Type B pancreatic cell (in vitro differentiated cells): ENCODE results near the gene TMSB10. TPM values are rescaled to one million over a fixed set of nuclear protein-coding genes. Genes with fewer than 3 reads are reported as not detected.
"Not testable (repeated sequence)": the region's sequence is repeated elsewhere in the genome, so short reads cannot be mapped to it uniquely, and the experiment has no call there.

ENCODE experiments used
- DNase-seq: peaks from one replicate; pipeline ENCODE4 v3.0.0; 2021; ENCODE audit warnings: mixed read lengths; ENCODE audit not compliant: unreplicated experiment; ENCODE audit errors: extremely low spot score
- H3K27ac Mint-ChIP-seq: 2 replicates; pipeline ENCODE4 v1.8.0; 2021; ENCODE audit warnings: mild to moderate bottlenecking, mixed read lengths
- H3K27me3 Mint-ChIP-seq: 2 replicates; pipeline ENCODE4 v1.8.0; 2021; ENCODE audit warnings: mixed read lengths
- H3K36me3 Mint-ChIP-seq: 2 replicates; pipeline ENCODE4 v1.8.0; 2021; ENCODE audit warnings: mixed read lengths
- H3K4me1 Mint-ChIP-seq: one replicate; pipeline ENCODE4 v1.8.0; 2021; ENCODE audit warnings: mixed read lengths; ENCODE audit not compliant: unreplicated experiment
- H3K4me3 Mint-ChIP-seq: 2 replicates; pipeline ENCODE4 v1.8.0; 2021; ENCODE audit warnings: mild to moderate bottlenecking, mixed read lengths
- H3K9me3 Mint-ChIP-seq: 2 replicates; pipeline ENCODE4 v1.8.0; 2021; ENCODE audit warnings: mixed read lengths
- total RNA-seq: library from RNA; stranded (reverse); gene quantifications from 2 replicates; pipeline ENCODE4 v1.2.1, GENCODE V29; 2021; ENCODE audit warnings: low replicate concordance
- TF ChIP-seq, protein P1 (sequence below): fragments of 200-600 bp; sonication (generic); conservative IDR thresholded peaks from 2 replicates; pipeline ENCODE4 v1.5.0; 2021; ENCODE audit warnings: antibody characterized with exemption, mild to moderate bottlenecking

The TMSB10 gene
- total RNA-seq, 1 donor from 2014 or later, result 1,391 TPM

GRCh38 chr2:84858937-84859336 lies 46.5 kb upstream of the TMSB10 start:
- H3K27ac Mint-ChIP-seq, result no peak overlapping the region
- peaks cover 27% of the 10 kb centered on the region for H3K27me3 Mint-ChIP-seq
- no peak for DNase-seq
- TF ChIP-seq, protein P1, sequence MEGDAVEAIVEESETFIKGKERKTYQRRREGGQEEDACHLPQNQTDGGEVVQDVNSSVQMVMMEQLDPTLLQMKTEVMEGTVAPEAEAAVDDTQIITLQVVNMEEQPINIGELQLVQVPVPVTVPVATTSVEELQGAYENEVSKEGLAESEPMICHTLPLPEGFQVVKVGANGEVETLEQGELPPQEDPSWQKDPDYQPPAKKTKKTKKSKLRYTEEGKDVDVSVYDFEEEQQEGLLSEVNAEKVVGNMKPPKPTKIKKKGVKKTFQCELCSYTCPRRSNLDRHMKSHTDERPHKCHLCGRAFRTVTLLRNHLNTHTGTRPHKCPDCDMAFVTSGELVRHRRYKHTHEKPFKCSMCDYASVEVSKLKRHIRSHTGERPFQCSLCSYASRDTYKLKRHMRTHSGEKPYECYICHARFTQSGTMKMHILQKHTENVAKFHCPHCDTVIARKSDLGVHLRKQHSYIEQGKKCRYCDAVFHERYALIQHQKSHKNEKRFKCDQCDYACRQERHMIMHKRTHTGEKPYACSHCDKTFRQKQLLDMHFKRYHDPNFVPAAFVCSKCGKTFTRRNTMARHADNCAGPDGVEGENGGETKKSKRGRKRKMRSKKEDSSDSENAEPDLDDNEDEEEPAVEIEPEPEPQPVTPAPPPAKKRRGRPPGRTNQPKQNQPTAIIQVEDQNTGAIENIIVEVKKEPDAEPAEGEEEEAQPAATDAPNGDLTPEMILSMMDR, result no peak
- peaks cover 4% of the 10 kb centered on the region for H3K9me3 Mint-ChIP-seq
- no peak overlapping the region for H3K4me3 Mint-ChIP-seq
- no peaks in the 10 kb centered on the region for H3K36me3 Mint-ChIP-seq
- no peaks in the 10 kb centered on the region for H3K4me1 Mint-ChIP-seq

DNA sequence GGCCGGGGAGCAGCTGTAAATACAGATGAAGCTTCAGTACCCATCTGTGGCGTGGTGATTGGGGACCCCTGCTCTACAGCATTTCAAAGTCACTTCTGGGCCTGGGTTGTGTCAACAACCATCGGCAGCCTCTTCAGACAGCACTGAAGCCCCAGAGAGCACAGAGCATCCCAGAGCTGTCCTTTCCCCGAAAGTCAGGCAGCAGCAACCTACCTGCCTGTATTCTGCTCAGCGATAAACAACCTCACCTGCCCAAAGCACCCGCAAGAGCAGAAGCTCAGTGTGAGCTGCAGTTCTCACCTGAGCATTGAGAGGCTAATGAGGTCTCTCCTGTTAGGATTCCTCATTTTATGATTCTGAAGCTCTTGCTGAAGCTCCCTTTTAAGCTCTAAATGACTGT lies 43.9 kb upstream of the TMSB10 start:
- Mint-ChIP-seq H3K9me3 (peaks cover 2% of the 10 kb centered on the region), H3K4me3 (no peak overlapping the region), H3K4me1 (no peaks in the 10 kb centered on the region), H3K27me3 (peaks cover 20% of the 10 kb centered on the region), H3K27ac (no peak overlapping the region), H3K36me3 (no peaks in the 10 kb centered on the region)
- TF ChIP-seq, protein P1, result no peak
- no peak for DNase-seq

DNA sequence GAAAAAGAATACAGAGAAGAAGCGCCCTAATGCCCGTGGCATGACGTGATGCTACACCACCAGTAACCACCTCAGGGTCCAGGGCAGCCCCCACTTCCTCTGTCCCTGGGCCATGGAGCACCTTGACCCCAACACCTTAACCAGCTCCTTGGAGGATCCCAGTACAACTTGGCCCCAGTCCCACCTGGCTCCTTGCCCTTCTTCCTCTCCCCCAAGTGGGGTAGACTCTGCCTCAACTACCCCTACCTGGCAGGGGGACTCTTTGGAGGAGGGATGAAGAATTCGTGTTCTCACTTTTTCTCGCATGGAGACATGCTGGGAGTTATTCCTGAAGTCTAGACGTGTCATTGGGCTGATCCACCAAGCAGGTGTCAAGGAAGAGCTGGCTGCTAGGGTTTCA lies 43.5 kb upstream of the TMSB10 start:
- H3K27me3 Mint-ChIP-seq, result peaks cover 18% of the 10 kb centered on the region
- no peak for DNase-seq
- TF ChIP-seq, protein P1, result no peak

DNA sequence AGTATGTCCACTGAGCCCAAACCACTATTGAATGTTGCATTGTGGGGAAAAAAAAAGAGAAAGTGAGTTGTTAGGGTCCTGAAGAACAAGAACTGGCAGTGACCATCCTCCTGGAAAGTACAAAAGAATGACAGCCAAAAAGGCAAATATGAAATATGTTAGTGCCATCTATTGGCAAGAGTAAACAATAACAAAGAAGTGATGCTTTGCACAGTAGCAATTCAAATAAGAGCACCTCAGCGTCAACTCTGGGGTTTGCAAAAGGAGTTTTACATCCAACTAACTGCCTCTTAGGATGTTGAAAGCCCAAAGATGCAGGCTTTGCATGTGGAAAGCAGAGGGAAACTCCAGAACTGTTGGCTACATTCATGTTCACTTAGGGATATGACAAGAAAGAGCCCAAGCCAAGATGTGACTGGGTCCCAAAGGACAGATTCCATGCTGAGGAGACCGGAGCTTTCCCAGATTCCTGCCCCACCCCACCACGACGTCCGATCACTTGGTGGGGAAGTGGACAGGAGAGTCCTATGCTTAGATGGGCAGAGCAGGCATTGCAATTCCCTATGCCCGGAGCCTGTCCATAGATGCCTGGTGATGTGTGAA lies 40.2 kb upstream of the TMSB10 start:
- TF ChIP-seq, protein P1, result peak; percentile 39
- H3K4me3 Mint-ChIP-seq, result no peak overlapping the region
- no peaks in the 10 kb centered on the region for H3K4me1 Mint-ChIP-seq
- no peak for DNase-seq
- peaks cover 11% of the 10 kb centered on the region for H3K27me3 Mint-ChIP-seq
- no peaks in the 10 kb centered on the region for H3K36me3 Mint-ChIP-seq
- H3K27ac Mint-ChIP-seq, result no peak overlapping the region
- no peaks in the 10 kb centered on the region for H3K9me3 Mint-ChIP-seq

More for the DNA sequence above, 43.5 kb upstream of the TMSB10 start:
- H3K4me1 Mint-ChIP-seq, result no peaks in the 10 kb centered on the region
- no peaks in the 10 kb centered on the region for H3K9me3 Mint-ChIP-seq
- H3K27ac Mint-ChIP-seq, result no peak overlapping the region
- no peaks in the 10 kb centered on the region for H3K36me3 Mint-ChIP-seq
- H3K4me3 Mint-ChIP-seq, result no peak overlapping the region

DNA sequence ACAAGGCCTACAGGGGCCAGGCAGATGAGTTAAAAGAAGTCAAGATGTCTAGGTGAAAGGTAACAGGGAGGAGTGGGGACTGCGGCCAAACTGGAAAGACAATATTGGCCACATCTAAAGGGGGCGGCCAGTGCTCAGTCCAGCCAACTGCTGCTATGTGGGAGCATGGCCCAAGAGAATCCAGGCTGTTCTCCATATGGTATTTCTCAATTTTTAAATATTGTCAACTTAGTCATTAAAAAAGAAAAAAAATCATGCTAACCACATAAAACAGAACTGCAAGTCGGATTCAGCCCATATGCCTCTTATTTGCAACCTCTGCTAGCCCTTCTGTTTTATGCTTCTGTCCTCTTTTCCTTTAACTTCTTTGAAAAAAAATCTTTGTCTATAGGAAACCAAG lies 39.3 kb upstream of the TMSB10 start:
- Mint-ChIP-seq H3K27me3 (peaks cover 16% of the 10 kb centered on the region), H3K36me3 (no peaks in the 10 kb centered on the region), H3K27ac (no peak overlapping the region), H3K4me1 (no peaks in the 10 kb centered on the region), H3K9me3 (no peaks in the 10 kb centered on the region), H3K4me3 (no peak overlapping the region)
- DNase-seq, result no peak
- TF ChIP-seq, protein P1, result no peak

- not testable (repeated sequence) for H3K4me1 Mint-ChIP-seq, H3K9me3 Mint-ChIP-seq, H3K4me3 Mint-ChIP-seq, H3K27ac Mint-ChIP-seq, H3K36me3 Mint-ChIP-seq, DNase-seq
- H3K27me3 Mint-ChIP-seq, result peaks cover 19% of the 10 kb centered on the region
Measured at GRCh38 chr2:84868327-84868726, 37.1 kb upstream of the TMSB10 start.
